GM18508 (cell line): ENCODE results near the gene KCNIP3.

ENCODE experiments used
- ATAC-seq: cut with Tn5 transposase; IDR thresholded peaks from one replicate; pipeline ENCODE4 v1.9.1; 2021; ENCODE audit warnings: moderate number of reproducible peaks; ENCODE audit not compliant: insufficient read depth, unreplicated experiment

KCNIP3 gene

GRCh38 chr2:95344656-95345055 lies 47.5 kb downstream of the KCNIP3 start:
- no peak for ATAC-seq

DNA sequence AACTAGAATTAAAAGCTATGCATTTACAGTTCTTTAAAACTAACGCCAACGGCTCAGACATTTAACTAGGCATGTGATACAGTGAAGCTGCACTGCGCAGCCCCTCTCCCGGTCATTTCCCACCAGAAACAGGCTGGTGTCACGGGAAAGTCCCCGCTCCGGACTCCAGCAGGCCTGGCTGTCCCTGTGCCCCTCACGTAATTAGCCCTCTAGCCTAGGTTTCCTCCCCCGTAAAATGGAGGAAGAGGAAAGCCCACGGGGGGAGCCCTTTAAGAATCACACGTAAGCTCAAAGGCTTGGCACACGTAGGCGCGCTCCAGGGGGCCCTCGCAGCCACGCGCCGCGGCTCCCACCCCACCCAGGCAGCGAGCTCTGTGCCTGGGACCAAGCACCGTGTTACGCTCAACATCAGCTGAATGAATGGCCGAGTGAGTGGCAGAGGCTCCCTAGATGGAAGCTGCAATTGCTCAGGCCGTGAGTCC lies 48.0 kb downstream of the KCNIP3 start:
- no peak for ATAC-seq

DNA sequence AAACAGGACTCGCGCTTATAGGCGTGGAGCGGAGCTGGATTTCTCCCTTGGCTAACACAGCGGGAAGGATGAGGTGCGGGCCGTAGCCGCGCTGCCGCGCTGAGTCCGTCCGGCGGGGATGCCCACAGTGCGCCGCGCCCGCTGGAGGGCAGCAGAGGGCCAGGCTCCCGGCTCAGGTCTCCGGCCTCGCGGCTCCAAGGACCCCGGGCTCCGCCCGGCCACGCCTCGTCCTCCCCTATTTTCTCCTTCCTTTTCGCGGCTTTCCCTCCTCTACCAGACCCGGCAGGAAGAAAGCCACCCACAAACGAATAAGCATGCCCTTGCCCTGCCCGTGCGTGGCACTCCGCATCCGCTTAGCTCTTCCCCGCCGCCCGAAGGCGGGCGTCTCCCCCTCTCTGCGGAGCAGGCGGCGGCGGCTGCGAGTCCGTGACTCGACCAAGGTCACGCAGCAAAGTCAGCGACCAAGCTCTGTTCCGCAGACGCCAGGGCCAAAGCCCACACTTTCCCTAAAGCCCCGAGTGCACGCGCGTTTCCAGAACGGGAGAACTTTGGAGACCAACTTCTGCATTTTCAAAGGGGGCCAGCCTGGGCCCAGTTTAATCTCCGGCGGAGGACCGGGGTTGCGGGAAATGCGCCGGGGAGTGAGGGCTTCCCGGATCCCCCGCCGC lies 48.5 kb downstream of the KCNIP3 start:
- ATAC-seq = no peak

GRCh38 chr2:95346231-95346737 lies 49.1 kb downstream of the KCNIP3 start:
- no peak for ATAC-seq

DNA sequence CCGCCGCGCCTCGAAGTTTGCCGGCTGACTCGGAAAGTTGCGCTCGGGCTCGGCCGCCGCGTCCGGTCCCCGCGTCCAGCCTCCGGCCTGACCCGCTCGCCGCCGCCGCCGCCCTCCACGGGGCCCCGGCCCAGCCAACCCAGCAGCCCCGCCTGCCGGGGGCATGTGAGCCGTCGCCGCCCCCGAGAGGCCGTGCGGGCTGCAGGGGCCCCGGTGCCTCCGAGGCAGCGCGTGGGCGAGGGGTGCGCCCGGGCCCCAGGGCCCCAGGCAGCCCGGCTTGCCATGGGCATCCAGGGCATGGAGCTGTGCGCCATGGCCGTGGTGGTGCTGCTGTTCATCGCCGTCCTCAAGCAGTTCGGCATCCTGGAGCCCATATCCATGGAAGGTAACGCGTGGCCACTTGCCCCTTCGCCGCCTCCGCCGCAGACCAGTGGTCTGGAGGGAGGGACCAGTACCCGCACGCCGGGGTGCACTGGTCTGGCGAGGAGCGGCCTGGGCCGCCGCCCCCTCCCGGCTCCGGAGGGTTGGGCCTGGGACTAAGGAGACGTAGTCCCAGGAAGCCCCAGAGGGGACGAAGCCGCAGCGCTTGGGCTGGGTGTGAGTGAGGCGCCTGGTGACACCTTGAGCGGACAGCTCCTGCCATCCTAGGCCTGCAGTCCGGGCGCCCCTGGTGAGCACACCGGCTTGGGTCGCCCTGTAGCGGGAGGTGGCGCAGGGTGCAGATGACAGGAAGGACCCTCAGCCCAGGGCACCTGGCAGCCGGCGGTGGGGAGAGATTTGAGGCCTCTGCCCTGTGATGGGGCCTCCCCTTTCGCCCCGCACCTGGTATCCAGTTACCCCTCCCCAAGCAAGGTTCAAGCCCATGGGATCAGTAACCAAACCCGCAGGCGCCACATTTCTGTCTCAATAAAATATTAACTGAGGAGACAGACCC lies 49.9 kb downstream of the KCNIP3 start:
- ATAC-seq = no peak

- no peak for ATAC-seq
These were observed 50.8 kb downstream of the KCNIP3 start for GRCh38 chr2:95347681-95348608.

GRCh38 chr2:95348609-95349567 lies 51.7 kb downstream of the KCNIP3 start:
- no peak for ATAC-seq

DNA sequence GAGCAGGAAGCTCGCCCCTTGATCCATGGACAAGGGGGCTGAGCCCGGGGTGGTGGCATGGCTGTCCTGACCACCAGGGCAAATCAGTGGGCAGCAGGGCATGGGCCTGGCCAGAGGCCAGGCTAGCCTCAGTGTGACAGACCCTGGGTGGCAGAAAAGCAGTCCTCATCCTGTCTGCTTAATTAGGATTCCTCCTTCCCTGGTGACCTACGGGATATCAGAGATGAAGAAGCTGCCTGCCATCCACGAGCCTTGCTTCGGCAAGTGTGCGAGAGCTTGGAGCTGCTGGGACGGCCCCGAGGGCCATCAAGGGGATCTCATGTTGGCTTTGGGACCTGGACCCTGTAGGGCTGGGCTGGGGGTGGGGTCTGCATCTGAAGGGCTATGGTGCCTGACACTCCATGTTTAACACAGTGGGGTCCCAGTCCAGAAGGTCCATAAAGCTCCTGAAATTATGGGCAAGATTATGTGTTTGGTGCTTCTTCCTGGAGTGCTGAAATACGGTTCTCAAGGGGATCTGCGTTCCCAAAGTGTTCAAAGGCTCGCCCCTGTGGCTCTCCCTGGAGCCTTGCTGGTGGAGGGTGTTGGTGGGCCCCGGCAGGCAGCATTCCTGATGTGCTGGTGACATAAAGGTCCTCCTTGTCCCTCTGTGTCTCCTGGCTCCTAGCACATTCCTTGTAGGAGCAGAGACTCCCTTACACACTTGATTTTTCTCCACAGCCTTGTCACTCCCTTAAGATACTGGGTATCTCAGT lies 52.6 kb downstream of the KCNIP3 start:
- ATAC-seq = no peak

DNA sequence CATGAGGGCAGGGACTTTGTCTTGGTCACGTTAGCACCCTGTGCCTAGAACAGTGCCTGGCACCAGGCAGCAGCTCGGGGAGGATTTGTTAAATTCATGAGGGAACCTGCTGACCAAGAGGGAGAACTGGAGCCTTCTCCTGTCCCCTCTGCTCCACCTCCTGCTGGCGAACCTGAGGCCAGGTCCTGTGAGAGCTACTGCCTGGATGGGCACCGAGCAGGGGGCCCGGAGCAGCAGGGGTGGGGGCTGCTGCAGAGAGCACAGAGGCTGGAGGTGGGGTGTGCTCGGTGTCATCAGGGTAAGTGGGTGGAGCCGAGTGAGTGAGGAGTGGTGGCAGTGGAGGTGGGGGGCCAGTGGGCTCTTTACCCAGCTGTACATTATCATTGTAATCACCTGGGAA lies 53.2 kb downstream of the KCNIP3 start:
- ATAC-seq = no peak

- no peak for ATAC-seq
These were observed 53.8 kb downstream of the KCNIP3 start for GRCh38 chr2:95350774-95351597.

- ATAC-seq = no peak
These were observed 54.4 kb downstream of the KCNIP3 start for GRCh38 chr2:95351598-95351915.

GRCh38 chr2:95352310-95353054 lies 55.3 kb downstream of the KCNIP3 start:
- no peak for ATAC-seq

DNA sequence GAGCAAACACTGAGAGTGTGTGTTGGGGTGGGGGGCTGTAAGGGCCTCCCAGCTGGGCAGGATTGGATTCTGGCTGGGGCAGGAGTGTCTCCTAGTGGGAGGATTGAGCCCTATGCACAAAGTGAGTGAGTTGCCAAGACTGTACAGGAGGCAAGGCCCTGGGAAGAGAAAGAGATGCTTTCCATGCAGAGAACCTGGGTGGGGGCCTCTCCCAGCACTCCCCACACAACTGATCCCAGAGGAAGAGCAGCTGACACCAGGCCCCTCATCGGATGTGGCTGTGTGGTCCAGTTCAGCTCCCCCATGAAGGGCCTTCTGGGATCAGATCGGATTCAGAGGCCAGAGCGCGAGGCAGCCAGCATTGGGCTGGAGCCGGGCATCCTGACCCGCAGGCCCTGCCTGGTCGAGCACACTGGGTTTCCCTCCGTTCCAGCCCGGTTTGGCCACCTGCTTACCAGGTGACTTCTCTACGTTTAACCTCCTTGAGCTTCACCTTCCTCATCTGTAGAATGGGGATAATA lies 56.0 kb downstream of the KCNIP3 start:
- ATAC-seq = no peak

DNA sequence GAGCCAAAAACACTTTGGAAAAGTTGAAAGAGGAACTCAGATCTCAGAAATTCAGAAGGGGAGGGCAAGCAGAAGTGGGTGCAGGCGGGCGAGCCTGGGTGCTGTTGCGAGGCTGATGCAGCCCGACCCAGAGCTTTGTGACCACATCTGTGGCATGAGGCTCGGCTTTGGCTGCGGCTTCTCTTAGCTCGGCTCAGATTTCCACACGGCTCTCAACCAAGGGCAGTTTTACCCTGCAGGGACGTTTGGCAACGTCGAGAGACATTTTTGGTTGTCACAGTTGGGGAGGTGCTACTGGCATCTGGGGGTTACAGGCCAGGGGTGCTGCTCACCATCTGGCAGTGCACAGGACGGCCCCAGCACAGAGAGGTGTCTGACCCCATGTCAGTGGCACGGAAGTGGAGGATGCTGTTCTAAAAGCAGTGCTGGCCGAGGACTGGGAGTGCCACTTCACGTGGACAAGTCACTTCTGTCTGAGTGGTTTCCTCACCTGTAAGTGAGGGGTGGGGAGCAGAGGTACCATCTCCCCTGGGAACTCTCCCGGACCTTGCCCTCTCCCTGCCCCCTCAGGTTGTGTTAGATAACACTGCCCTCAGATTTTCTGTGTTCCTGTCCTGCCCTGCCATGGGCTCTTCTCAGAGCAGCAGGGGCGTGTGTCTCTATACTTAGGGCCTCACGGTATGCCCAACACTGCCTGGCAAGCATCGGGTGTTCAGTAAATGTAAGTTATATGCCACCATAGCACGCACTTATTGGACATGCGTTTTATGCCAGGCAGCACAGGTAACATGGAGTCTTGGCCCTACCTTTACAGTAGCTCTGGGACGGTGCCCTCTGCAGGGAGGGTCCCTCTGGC lies 56.7 kb downstream of the KCNIP3 start:
- ATAC-seq = no peak

DNA sequence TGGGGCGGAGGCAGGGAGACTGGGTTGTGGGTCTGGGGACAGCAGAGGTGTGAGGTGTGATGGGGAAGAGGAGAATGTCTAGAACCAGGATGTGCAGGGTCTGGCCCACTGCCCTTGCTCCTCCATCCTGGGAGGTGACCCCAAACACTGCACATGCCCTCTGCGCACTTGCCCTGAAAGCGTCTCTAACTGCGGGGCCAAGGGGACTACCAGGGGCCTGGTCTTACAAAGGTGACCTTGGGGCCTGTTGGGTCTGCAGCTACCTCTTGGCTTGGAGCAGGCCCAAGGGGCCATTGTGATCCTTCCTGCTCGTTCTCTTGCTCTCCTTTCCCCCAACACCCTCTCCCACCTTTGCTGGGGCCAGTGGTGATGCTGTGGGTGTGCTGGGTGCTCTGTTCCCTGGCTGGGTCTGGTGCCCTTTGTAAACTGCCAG lies 57.3 kb downstream of the KCNIP3 start:
- no peak for ATAC-seq

DNA sequence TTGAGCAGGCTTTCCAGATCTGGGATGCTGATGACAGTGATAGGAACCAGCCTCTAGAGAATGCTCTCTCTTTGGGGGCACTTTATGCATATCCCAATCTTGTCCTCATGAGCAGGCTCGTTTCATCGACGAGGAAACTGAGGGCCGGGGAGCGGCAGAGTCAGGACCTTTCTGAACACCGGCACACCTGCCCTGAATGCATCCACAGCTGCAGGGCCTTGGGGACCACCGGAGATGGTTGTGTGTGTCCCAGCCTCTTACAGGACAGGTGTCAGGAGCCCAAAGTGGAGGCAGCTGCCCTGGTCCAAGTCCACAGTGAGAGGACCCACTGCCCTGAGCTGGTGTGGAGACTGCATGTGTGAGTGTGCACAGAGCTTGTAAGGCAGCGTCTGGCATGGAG lies 57.8 kb downstream of the KCNIP3 start:
- no peak for ATAC-seq
